SK-N-SH (cell line): Measurements from ENCODE around the gene C14orf180.

Source experiments
- CTCF ChIP-seq: fragments of 200-600 bp; sonication (generic); IDR thresholded peaks from 2 replicates; pipeline ENCODE4 v1.6.1; 2017; ENCODE audit warnings: antibody characterized with exemption, mild to moderate bottlenecking, moderate library complexity
- EZH2phosphoT487 ChIP-seq: fragments of 200-600 bp; sonication (generic); IDR thresholded peaks from 2 replicates; pipeline ENCODE4 v1.6.1; 2017; ENCODE audit warnings: low read depth, mixed run types, mild to moderate bottlenecking, antibody characterized with exemption, moderate library complexity, borderline replicate concordance
- FOSL2 ChIP-seq: IDR thresholded peaks from 2 replicates; pipeline ENCODE4 v1.4.0; 2012; ENCODE audit warnings: low read depth, mild to moderate bottlenecking, moderate library complexity, borderline replicate concordance
- POLR2AphosphoS5 ChIP-seq: IDR thresholded peaks from 2 replicates; pipeline ENCODE4 v1.6.1; 2012; ENCODE audit warnings: low read depth, low read length
- RAD21 ChIP-seq: IDR thresholded peaks from 2 replicates; pipeline ENCODE4 v1.6.1; 2012; ENCODE audit warnings: mild to moderate bottlenecking, low read length
- RFX5 ChIP-seq: IDR thresholded peaks from 2 replicates; pipeline ENCODE4 v1.6.1; 2012; ENCODE audit warnings: mild to moderate bottlenecking, improper control_type of control experiment, low read length
- RXRA ChIP-seq: IDR thresholded peaks from 2 replicates; pipeline ENCODE4 v1.4.0; 2012; ENCODE audit warnings: low read depth, mild to moderate bottlenecking, borderline replicate concordance
- TCF12 ChIP-seq: IDR thresholded peaks from 2 replicates; pipeline ENCODE4 v1.4.0; 2012
- USF1 ChIP-seq: IDR thresholded peaks from 2 replicates; pipeline ENCODE4 v1.4.0; 2012; ENCODE audit warnings: low read depth, borderline replicate concordance
- YY1 ChIP-seq: IDR thresholded peaks from 2 replicates; pipeline ENCODE4 v1.4.0; 2012; ENCODE audit warnings: low read depth, mild to moderate bottlenecking

- TF ChIP-seq CTCF (no peak), YY1 (no peak), USF1 (no peak), POLR2AphosphoS5 (no peak), FOSL2 (no peak), EZH2phosphoT487 (no peak), TCF12 (no peak), RAD21 (no peak), RXRA (no peak), RFX5 (no peak)
These were observed 59.4 kb downstream of the C14orf180 start for GRCh38 chr14:104638927-104639450.
